ENCODE data around the gene SNX7.

Gene SNX7, protein sequence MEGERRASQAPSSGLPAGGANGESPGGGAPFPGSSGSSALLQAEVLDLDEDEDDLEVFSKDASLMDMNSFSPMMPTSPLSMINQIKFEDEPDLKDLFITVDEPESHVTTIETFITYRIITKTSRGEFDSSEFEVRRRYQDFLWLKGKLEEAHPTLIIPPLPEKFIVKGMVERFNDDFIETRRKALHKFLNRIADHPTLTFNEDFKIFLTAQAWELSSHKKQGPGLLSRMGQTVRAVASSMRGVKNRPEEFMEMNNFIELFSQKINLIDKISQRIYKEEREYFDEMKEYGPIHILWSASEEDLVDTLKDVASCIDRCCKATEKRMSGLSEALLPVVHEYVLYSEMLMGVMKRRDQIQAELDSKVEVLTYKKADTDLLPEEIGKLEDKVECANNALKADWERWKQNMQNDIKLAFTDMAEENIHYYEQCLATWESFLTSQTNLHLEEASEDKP

DNA sequence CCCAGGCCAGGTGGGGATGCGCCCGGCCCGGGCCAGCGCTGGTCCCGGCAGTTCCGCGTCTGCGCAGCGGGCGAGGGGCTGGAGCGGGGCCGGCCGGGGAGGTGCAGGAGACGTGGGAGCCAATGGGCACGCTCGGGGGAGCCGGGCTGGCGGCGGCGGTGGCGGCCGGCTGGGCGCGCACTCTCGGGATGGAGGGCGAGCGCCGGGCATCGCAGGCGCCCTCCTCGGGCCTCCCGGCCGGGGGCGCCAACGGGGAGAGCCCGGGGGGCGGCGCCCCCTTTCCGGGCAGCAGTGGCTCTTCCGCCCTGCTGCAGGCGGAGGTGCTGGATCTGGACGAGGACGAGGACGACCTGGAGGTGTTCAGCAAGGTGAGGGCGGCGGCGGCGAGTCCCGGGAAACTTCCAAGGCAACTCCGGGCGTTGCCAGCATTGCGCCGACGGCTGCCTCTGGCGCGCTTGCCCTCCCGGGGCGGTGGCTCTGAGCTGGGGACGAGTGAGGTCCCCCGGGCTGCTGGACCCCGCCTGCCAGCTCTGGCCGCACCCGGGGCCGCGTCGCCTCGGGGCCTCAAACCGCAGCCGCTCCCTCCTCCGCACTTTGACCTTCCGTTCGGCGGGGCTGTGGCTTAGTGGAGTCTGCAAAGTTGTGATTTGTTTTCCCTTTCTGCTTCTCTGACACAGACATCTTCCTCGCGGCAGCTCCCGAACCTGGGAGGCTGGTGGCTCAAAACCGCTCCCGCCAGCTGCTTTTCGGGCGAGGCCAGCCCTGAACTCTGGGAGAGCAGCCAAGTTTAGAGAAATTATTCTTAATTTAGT is at the start of gene SNX7:
Gene SNX7, plus strand, starts transcription at position 178 of the 812 bp plus-strand sequence. Its CDS starts 11 bp downstream, at position 189.
- DNase-seq (ENCODE audit: low read depth) = peak; percentile 82

DNA sequence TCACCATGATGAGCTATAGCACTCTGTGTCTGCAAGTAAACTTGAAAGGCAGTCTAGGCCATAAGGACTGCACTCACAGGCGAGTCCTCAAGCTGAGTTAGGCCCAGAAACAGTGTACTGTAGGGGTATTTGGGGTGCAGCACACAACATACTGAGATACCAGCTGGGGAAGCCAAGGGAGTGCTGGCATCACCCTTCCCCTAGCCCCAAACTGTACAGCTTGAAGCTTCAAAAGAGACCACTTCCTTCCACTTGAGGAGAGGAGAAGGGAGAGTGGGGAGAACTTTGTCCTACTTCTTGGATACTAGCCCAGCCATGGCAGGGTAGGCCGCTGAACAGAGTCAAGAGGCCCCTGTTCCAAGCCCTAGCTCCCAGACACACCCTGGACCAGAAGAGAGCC is 24.2 kb upstream of the SNX7 start:
- DNase-seq (ENCODE audit: low read depth) = no peak

DNA sequence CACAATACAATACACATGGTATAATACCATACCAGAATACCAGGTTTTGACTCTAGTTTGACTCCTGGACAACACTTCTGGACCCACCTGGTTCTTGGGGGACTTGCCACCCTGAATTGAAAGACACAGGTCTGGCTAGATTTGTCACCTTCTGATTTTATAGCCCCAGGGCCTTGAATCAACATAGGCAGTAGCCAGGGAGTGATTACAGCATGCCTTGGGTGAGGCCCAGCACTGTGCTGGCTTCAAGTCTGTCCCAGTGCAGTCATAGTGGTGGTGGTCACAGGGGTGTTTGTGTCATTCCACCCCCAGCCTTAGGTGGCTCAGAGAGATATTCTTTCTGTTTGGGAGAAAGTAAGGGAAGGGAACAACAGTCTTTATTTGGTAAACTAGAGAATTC is 23.3 kb upstream of the SNX7 start:
- no peak for DNase-seq (ENCODE audit: low read depth)

DNA sequence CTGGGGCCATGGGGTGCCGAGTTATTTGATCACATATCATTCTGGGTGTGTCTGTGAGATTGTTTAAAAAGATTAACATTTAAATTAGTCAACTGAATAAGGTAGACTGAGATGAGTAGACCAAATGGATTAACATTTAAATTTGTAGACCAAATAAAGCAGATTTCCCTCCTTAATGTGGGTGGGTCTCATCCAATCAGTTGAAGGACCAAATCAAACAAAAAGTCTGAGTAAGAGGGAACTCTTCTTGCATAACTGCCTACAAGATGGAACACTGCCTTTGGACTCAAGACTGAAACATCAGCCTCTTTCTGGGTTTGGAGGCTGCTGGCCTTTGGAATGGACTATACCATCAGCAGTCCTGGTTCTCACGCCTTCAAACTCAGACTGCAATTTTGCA is 17.0 kb upstream of the SNX7 start:
- no peak for DNase-seq (ENCODE audit: low read depth)

DNA sequence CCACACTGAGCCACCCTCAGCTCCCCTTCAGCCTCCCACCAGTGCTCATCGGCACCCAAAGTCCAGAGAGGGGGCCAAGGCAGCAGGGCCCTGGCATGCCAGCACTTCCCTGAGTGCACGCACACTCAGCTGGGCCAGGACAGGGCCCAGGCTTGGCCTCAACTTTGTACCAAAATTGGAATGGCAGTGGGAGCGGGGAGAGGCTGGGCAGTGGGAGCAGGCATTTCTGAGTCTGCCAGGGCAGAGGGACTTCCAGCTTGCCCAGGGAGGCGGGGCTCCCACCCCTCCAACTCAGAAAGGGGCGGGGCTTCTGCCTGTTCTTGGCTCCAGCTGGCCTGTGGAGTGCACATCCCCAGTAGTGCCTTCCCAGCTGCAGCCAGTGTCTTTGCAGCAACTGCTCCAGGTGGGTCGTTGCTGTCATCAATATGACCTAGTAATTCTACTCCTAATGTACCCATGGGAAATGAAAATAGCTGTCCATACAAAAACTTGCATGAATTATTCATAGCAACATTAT is 10.3 kb upstream of the SNX7 start:
- no peak for DNase-seq (ENCODE audit: low read depth)

DNA sequence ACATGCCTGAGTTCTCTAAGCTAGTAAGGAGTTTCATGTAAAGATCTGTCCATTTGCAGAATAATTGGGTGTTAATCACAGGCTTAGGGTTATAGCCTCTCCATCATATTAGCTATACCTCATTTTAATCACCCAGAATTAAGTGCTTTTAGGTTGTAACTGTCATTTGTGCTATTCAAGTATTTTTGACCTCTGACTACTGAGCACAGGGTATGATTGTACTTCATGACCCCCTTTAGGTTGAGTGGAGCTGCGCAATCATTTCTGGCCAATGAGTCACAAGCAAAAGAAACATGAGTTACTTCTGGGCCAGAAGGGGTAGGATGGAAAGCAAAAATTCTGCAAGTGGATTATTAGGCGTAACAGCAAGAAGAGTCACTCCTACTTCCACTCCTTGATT is 8.4 kb upstream of the SNX7 start:
- DNase-seq (ENCODE audit: low read depth) = peak; percentile 36

DNA sequence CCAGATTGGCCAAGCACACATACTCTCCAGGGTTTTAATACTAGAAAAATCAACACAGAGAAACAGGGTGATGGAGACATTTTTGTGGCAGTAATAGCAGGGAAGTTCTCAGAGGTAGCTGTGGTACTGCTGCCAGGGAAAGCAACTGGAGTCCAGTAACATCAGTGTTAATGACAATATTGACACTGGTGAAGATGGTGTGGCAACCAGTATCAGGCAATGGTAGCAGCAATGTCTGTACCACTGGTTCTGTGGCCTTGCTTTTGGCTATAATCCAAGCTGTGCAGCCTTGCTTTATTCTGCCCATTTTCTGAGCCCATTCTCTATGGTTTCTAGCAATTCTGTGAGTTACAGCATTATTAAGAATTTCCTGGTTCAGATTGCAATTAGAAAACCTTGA is 1.6 kb upstream of the SNX7 start:
- DNase-seq (ENCODE audit: low read depth) = no peak

DNA sequence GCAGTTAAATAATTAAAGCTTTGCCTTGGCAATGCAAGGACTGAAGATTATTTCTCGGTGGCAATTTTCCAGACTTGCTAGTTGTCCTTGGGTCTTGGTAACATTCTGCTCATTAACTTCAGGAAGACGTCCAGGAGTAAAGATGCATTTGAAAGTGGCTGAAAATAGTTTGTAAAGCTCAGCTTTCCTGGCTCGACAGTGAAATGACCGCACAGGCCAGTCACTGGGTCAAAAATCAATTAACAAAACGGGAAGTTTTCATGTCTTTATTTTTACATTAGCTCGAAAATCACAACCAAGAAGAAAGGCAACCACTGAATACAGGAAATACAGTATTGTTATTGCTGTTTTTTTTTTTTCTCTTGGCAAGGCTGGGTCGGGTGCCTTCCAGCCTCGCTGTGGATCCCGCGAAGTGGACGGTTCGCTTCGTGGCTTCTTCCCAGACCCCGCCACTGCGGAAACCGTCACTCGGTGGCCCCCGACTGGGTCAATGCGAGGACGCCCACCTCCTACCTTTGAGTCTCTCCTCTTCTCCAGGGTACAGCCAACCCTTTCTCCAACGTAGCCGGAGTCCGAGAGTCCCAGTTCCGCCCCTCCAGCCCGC is 479 bp upstream of the SNX7 start:
- peak; percentile 30 for DNase-seq (ENCODE audit: low read depth)

DNA sequence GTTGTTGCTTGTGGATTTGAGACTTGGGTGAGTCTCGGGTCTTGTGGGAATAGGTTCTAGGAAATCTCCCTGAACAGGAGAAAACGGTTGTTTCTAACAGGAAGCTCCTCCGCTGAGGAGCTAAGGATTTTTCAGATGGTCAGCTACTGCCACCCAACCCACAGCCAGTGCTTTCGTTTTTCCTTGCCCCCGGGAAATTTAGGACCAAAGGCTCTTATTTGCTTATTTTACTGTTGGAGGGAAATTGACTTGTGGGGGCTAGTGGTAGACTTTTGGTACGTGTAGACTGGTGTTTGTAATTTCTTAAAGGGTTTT is 792 bp downstream of the SNX7 start:
- peak; percentile 50 for DNase-seq (ENCODE audit: low read depth)

DNA sequence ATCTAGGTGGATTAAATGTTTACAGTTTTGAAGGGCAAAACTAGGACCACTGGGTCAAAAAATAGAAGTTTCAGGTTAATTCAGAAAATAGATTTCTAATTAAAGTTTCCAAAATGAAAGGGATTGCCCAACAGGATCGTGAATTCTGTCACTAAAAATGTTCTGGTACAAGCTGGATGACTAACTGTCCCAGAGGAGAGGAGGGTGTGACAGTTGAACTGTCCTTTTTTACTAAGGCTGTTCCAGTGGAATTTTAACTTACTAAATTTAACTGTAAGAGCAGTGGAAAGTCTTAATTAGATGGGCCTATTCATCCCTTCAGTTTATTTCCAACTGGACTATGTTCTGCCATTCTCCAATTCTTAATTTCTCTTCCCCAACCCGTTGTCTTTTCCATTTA is 7.2 kb downstream of the SNX7 start:
- no peak for DNase-seq (ENCODE audit: low read depth)

DNA sequence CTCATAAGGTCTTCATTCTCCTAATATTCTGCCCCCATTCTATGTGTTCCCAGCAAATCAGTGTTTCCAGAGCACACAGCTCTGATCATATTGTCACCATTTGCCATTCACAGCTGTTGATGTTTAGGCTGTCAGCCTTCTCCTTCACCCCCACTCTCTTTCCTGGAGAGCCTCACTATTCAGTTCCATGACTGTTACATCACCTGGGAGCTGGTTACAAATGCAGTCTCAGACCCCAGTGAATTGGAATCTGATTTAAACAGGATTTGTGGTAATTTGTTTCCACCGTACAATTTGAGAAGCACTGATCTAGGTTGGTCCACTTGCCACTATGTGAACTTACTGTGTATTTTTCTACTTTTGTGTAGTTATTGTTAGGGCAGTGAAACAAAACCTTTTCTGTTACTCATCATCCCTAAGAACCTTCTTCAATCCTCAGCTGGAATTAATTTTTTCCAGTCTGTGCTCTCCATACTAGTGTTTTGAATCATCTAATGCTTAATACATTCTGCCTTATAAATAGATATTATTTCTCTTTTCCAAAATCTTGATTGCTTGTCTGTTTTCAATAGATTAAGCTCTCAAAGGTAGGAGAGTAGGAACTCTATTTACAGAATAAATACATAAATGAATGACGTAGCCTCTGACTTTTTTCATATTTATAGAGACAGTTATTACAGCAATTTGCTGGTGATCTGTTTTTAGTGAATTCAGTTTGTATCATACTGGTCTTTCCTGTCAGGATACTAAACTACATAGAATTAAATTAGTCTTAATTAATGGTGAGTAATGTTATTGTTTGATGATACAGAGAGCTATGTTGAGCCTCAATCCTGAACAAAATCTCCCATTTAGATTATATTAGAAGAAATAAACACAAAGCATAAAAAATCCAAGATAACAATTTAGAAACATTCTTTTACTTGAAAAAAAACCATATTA is 8.1 kb downstream of the SNX7 start:
- peak; percentile 26 for DNase-seq (ENCODE audit: low read depth)

DNA sequence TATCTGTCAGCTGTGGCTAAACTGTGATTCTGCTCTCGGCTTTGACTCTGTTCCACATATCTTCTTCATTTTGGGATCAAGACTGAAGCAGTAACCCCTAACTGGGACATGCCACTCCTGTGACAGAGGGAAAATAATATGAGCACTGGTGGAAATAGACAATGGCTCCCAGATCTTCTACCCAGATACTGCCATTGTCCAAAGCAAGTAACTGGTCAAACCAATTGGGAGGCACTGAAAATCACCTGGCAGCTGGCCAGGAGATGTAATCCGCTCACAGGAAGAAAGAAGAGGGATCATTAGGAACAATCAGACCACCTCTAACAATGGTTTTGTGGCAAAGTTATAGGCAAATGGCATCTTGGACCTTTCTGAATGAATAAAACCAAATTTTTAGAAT is 10.7 kb downstream of the SNX7 start:
- DNase-seq (ENCODE audit: low read depth) = no peak

DNA sequence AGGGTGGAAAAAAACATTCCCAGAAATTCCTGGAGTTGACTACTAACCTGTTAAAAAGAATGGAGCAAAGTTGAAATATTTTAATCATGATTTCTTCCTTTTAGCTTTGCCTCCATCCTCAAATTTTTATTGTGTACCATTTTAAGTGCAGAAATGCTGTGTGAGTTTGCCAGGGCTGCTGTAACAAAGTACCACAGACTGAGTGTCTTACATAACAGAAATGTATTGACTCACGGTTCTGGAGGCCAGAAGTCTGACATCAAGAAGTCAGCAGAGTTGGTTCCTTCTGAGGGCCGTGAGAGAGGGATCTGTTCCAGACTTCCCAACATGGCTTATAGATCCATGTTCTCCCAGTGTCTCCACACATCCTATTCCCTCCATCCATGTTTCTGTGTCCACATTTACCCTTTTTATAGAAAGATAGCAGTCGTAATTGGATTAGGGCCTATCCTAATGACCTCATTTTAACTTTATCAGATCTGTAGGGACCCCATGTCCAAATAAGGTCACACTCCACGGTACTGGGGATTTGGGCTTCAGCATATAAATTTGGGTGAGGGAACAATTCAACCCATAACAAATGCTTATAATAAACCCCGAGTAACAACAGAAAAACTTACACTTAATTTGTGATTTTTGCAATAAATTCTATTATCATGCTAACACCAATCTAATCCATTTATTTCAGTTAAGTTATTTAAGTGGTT is 12.7 kb downstream of the SNX7 start:
- DNase-seq (ENCODE audit: low read depth) = peak; percentile 59

DNA sequence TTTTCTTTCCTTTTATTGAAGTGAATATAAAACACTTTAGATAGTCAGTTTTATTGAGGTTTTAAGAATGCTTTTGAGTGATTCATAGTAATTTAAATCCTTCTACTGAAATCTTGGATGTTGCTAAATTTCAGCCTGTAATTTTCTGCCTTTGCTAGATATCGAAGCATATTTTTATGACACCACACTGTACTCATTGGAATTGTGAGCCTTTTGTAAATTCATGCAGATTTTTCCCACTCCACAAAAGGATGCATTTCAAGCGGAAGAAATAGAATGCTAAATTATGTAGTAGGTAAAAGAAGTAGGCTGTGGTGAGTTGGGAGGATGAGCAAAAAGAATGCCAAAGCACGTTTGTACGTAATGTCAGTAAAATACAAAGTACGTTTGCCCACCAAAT is 13.8 kb downstream of the SNX7 start:
- no peak for DNase-seq (ENCODE audit: low read depth)

DNA sequence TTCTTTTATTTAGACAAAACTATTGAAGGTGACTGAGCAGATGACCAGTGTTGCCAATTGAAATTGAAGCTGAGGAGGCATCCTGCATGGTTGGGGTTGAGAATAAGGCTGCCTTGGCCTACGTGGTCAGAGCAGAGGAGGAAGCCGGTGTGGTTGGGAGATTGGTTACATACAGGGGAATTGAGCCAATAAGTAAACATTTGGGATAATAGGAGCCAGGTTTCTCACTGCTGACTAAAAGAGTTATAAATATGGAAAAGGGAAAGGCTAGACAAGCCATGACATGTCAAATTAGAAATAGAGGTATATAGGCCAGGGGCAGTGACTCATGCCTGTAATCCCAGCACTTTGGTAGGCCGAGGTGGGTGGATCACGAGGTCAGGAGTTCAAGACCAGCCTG is 15.8 kb downstream of the SNX7 start:
- DNase-seq (ENCODE audit: low read depth) = peak; percentile 82

DNA sequence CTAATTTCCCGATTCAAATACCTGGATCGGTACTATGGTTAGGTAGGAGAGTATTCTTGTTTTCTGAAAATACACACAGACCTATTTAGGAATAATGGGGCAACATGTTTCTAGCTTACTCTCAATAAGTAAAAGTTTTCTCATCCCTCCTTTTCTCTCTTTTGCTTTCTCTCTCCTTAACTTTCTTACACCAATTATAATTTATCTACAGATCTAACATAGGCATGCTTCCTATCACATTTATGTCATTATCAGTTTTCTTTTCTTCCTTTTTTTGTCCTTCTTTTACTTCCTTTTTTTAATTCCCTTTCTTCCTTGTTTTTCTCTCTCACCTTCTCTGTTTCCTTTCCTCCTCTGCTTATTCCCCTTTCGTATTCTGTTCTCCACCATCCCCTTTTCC is 20.3 kb downstream of the SNX7 start:
- no peak for DNase-seq (ENCODE audit: low read depth)

DNA sequence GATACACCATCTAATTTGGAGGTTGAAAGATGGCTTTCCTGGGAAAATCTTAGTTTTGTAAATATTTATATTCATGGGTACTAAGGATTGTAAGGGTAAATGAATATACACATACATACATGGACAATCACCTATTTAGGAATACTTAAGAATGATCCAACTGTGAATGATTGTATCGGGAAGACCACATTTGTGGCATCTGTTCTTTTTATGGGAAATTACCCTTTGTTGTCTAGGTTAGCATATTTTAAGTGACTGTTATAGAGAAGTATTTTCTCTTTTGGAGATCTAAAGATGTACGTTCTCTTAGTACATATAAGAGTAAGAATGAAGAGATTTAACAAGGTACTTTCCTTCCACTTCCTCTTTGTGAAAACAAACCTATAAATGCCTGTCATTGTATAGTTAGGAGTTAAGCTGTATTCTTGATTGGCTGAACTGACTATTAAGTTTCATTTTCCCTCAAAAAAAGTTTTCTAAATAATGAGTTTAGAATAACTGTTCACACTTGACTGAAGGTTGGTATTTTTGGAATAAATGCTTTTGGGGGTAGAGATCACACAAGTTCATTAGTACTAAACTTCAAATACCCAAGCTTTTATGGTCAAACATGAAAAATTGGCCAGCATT is 26.7 kb downstream of the SNX7 start:
- DNase-seq (ENCODE audit: low read depth) = no peak

DNA sequence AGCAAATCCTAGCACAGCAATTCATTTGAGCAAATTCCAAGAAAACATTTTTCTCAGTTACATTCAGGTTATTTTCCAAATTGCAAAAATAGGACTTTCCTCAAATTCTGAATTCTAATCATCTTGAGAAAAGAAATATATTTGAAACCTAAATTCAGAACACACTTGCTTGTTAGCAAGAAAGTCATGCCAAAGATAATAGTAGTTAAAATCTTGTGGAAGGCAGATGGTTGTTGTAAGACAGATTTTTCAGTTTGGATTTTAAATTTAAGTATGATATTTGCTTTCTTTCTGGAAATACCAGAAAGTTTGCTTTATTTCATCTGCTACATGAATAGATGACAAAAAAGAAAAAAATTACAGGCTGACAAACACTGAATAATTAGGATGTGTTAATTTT is 29.1 kb downstream of the SNX7 start:
- no peak for DNase-seq (ENCODE audit: low read depth)

DNA sequence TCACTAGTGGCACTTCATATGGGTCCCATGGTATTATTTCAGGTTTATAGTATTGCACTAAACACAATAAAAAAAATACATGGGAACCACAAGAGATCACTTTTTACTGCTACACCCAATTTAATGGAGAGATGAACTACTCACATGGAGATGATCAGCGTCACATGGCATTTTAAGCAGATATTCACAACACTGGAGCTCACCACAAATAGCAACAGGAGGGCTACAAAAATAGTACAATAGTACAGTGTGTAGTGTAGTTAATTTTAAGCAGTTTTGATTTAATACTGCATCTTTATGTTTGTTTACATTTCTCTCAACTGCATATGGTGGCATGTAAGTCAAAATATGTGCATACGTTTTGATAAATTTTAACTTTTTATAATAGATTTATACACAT is 31.0 kb downstream of the SNX7 start:
- no peak for DNase-seq (ENCODE audit: low read depth)

DNA sequence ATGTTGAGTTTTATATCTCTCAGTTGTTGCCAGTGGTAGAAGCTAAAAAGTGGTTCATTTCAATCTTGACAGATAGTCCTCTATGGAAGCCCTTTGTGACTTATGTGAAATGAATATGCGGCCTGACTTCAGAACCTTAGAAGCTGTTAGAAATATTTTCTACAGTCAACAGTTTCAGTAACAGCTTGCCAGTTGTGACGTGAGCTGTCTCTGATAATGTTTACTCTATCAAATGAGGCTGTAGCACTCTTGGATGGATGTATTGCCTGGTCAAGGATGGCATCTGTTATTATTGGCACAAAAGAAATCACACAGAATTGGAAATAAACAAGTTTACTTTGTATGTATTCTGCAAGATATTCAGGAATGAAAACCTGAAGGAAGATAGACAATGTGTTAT is 31.9 kb downstream of the SNX7 start:
- no peak for DNase-seq (ENCODE audit: low read depth)

DNA sequence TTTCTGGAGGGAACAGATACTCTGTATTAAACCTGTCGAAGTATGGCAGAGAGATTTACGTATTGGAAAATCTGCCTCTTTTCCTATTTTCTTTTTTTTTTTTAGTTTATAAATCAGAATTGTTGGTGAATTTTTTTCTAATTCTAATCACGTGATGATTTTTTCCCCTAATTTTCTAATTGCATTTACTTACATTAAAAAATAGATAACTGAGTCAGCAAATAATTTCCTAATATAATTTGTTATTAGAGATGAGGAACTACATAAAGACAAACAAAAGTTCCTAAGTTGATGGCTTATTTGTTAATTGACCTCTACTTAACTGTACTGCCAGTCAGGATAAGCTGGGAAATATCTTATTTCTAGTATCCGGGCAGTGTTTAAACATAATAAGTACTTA is 34.6 kb downstream of the SNX7 start:
- no peak for DNase-seq (ENCODE audit: low read depth)

Data from iris pigment epithelial cell (primary cell).